ENCODE data around the gene TLX1. TPM values are rescaled to one million over a fixed set of nuclear protein-coding genes. Genes with fewer than 3 reads are reported as not detected.
A peak's percentile ranks its signal among the peaks of the same experiment; 100 is the strongest.

The TLX1 gene
- total RNA-seq, 2 experiments from 2014 or later, result not detected

DNA sequence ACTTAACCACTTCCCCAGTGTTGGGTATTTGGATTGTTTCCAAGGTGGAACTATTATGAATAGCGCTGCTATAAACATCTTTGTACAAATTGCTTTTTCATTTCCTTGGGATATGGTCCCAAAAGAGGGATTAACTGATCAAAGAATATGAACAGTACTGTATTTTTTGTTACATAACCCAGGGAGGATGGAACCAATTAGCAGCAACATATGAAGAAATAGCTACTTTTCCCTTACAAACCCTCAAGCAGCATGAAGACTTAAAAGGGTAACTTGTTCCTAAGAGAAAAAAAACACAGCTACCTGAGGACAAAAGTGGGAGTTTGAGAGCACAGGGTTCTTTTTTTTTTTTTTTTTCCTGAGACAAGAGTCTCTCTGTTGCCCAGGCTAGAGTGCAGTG lies 13.1 kb upstream of the TLX1 start:
- H3K9me3 ChIP-seq (ENCODE audit: control insufficient read depth in 1 of 2, insufficient read depth in 1 of 2, low read length in 2 of 2), result peaks cover 0 to 14% of the 10 kb centered on the region in 2 experiments
- Mint-ChIP-seq H3K36me3 (ENCODE audit: low read depth) (peaks cover 4% of the 10 kb centered on the region), H3K27ac (no peak overlapping the region), H3K4me1 (ENCODE audit: low read depth) (peaks cover 22% of the 10 kb centered on the region), H3K27me3 (peaks cover 65% of the 10 kb centered on the region), H3K4me3 (no peak overlapping the region), H3K9me3 (no peaks in the 10 kb centered on the region)
- CTCF ChIA-PET, result interaction anchor here (1.4 kb wide), 1 partner anchor 24 kb away, joined by 4 read pairs; no protein-coding TSS in a partner anchor
- intact Hi-C loops (cut with DNase I, micrococcal nuclease), result no loop called here
- TF ChIP-seq, protein P1, sequence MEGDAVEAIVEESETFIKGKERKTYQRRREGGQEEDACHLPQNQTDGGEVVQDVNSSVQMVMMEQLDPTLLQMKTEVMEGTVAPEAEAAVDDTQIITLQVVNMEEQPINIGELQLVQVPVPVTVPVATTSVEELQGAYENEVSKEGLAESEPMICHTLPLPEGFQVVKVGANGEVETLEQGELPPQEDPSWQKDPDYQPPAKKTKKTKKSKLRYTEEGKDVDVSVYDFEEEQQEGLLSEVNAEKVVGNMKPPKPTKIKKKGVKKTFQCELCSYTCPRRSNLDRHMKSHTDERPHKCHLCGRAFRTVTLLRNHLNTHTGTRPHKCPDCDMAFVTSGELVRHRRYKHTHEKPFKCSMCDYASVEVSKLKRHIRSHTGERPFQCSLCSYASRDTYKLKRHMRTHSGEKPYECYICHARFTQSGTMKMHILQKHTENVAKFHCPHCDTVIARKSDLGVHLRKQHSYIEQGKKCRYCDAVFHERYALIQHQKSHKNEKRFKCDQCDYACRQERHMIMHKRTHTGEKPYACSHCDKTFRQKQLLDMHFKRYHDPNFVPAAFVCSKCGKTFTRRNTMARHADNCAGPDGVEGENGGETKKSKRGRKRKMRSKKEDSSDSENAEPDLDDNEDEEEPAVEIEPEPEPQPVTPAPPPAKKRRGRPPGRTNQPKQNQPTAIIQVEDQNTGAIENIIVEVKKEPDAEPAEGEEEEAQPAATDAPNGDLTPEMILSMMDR (IDR thresholded peaks at IDR 0.05), result no peak
- H3K36me3 ChIP-seq (ENCODE audit: insufficient read depth, low read length), result no peaks in the 10 kb centered on the region
- ATAC-seq (ENCODE audit: poor library complexity) (no peak), DNase-seq (no peak)
- H3K27ac ChIP-seq (ENCODE audit: low read depth in 1 of 2, low read length in 2 of 2), result no peak overlapping the region
- H3K4me3 ChIP-seq (ENCODE audit: low read length), result no peak overlapping the region
- peaks cover 30 to 35% of the 10 kb centered on the region in 2 experiments for H3K27me3 ChIP-seq (ENCODE audit: control insufficient read depth in 1 of 2, insufficient read depth in 2 of 2, low read length in 2 of 2)
- peaks cover 27% of the 10 kb centered on the region for H3K4me1 ChIP-seq (ENCODE audit: insufficient read depth, low read length)
- POLR2A ChIA-PET, result no interaction called here

DNA sequence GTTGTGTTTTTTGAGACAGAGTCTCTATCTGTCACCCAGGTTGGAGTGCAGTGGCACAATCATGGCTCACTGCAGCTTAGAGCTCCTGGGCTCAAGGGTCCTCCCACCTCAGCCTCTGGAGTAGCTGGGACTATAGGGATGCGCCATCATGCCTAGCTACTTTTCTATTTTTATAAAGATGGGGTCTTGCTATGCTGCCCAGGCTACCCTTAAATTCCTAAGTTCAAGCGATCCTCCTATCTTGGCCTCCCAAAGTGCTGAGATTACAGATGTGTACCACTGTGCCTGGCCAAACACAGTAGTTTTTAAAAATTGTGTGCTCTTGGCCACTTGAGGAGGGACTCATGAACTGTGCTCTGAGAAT lies 10.6 kb upstream of the TLX1 start:
- H3K27me3 ChIP-seq (ENCODE audit: control insufficient read depth in 1 of 2, insufficient read depth in 2 of 2, low read length in 2 of 2), result peaks cover 40 to 44% of the 10 kb centered on the region in 2 experiments
- TF ChIP-seq, protein P1 (IDR thresholded peaks at IDR 0.05), result no peak
- Mint-ChIP-seq H3K4me1 (ENCODE audit: low read depth) (peaks cover 28% of the 10 kb centered on the region), H3K9me3 (no peaks in the 10 kb centered on the region), H3K27me3 (peaks cover 65% of the 10 kb centered on the region), H3K4me3 (peak overlapping the region; percentile 97), H3K27ac (no peak overlapping the region), H3K36me3 (ENCODE audit: low read depth) (peaks cover 4% of the 10 kb centered on the region)
- no peak for DNase-seq
- intact Hi-C loops (cut with DNase I, micrococcal nuclease), result no loop called here
- H3K9me3 ChIP-seq (ENCODE audit: control insufficient read depth in 1 of 2, insufficient read depth in 1 of 2, low read length in 2 of 2), result peaks cover 0 to 17% of the 10 kb centered on the region in 2 experiments
- H3K4me1 ChIP-seq (ENCODE audit: insufficient read depth, low read length), result peaks cover 39% of the 10 kb centered on the region
- POLR2A ChIA-PET, result interaction anchor here (0.7 kb wide), 1 partner anchor 19 kb away, joined by 4 read pairs; no protein-coding TSS in a partner anchor
- H3K4me3 ChIP-seq (ENCODE audit: low read length), result peak overlapping the region; percentile 79
- CTCF ChIA-PET, result no interaction called here
- ATAC-seq (ENCODE audit: poor library complexity), result no peak
- H3K36me3 ChIP-seq (ENCODE audit: insufficient read depth, low read length), result no peaks in the 10 kb centered on the region
- no peak overlapping the region for H3K27ac ChIP-seq (ENCODE audit: low read depth in 1 of 2, low read length in 2 of 2)

DNA sequence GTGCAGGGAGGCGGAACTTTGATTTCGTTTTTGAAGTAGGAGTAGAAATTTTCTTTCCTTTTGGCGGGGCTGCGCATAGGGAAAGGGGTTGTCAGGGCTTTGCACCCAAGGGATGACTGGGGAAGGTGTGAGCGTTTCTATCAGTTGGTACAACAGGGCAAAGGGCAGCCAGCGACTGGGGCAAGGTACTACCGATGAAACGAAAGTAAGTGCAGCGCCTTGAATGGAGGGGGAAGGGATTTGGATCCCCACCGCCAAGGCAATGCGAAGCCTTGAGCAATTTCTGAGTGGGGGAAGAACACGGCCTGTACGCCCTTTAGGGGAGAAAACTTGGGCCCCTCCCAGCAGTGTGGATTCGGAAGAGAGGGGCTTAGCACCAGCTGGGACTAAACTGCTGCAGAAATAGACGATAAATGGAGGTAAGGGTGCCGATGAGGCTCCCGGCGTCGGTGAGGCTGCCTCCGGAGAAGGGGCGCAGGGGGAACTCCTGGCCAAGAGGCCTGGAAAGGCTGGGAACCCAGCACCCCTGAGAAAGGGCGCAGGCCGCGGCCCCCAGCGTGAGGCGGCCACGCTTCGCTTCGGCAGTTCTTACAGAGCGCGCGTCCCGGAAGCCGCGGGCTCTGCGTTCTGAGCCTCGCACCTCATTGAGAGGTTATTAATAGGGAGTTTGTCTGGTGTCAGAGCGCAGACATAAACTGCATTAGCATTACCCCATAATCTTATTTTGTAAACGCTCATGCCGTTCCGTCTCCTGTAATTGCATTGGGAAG lies 10.0 kb upstream of the TLX1 start:
- intact Hi-C loops (cut with DNase I, micrococcal nuclease), result no loop called here
- peak in 11 of 14 experiments; percentile 23 to 72 (median 41) for DNase-seq
- ATAC-seq (ENCODE audit: poor library complexity), result peak; percentile 89
- Mint-ChIP-seq H3K9me3 (no peaks in the 10 kb centered on the region), H3K36me3 (ENCODE audit: low read depth) (peaks cover 4% of the 10 kb centered on the region), H3K4me1 (ENCODE audit: low read depth) (peaks cover 28% of the 10 kb centered on the region), H3K27me3 (peaks cover 70% of the 10 kb centered on the region), H3K4me3 (peak overlapping the region; percentile 97), H3K27ac (peak overlapping the region; percentile 68)
- peaks cover 39% of the 10 kb centered on the region for H3K4me1 ChIP-seq (ENCODE audit: insufficient read depth, low read length)
- peak overlapping the region; percentile 79 for H3K4me3 ChIP-seq (ENCODE audit: low read length)
- peaks cover 42 to 49% of the 10 kb centered on the region in 2 experiments for H3K27me3 ChIP-seq (ENCODE audit: control insufficient read depth in 1 of 2, insufficient read depth in 2 of 2, low read length in 2 of 2)
- ChIA-PET POLR2A (interaction anchor here (0.7 to 1.4 kb wide), 2 partner anchors 18 to 21 kb away, joined by 4 to 5 read pairs; no protein-coding TSS in a partner anchor), CTCF (interaction anchor here (1.4 to 2.4 kb wide), 2 partner anchors 20 to 21 kb away, joined by 3 to 11 read pairs; no protein-coding TSS in a partner anchor)
- peaks cover 0 to 17% of the 10 kb centered on the region in 2 experiments for H3K9me3 ChIP-seq (ENCODE audit: control insufficient read depth in 1 of 2, insufficient read depth in 1 of 2, low read length in 2 of 2)
- TF ChIP-seq, protein P1 (IDR thresholded peaks at IDR 0.05), result no peak
- no peaks in the 10 kb centered on the region for H3K36me3 ChIP-seq (ENCODE audit: insufficient read depth, low read length)
- no peak overlapping the region for H3K27ac ChIP-seq (ENCODE audit: low read depth in 1 of 2, low read length in 2 of 2)

Measured in CD4-positive, alpha-beta T cell (primary cell).